HepG2 (cell line): ENCODE results near the gene MYO6. TPM values are rescaled to one million over a fixed set of nuclear protein-coding genes. Genes with fewer than 3 reads are reported as not detected.

Experiments
- ATAC-seq: fragments of 200-7000 bp; cut with Tn5 transposase; 3 replicates; pipeline ENCODE4 v1.9.1; 2020; ENCODE audit warnings: mild to moderate bottlenecking, moderate library complexity
- BruUV-seq: library from RNA; stranded (reverse); fragments of 400-500 nt; replicated peaks from 2 replicates; lab custom pipeline; 2021; lab: Mats Ljungman, UMichigan
- CTCF ChIA-PET: fragments of 300-600 bp; formaldehyde crosslinking; extraction: SDS; loops from one replicate; lab custom pipeline; 2021; ENCODE audit warnings: low total read pairs, inconsistent platforms, low intra/inter-chr PET ratio; lab: Yijun Ruan, JAX
- POLR2A ChIA-PET: fragments of 350-600 bp; sonication (Branson Sonifier 250); formaldehyde crosslinking; loops from one replicate; lab custom pipeline; 2020; ENCODE audit warnings: antibody characterized with exemption, inconsistent platforms; lab: Yijun Ruan, JAX
- DNase-seq: peaks from one replicate; pipeline ENCODE4 v3.0.0-alpha.2; 2015; ENCODE audit warnings: low spot score
- FAIRE-seq: peaks from 3 replicates; lab custom pipeline; 2011; peaks lifted over from hg19 to GRCh38; lab: Jason Lieb, UNC
- H2AFZ ChIP-seq: one replicate; pipeline ENCODE4 v1.6.1; 2011; ENCODE audit warnings: low read length, inconsistent platforms
- H3K27ac ChIP-seq: fragments of 300-600 bp; 3 replicates; pipeline ENCODE4 v1.8.0; 2011; ENCODE audit warnings: mixed run types, mild to moderate bottlenecking, mixed read lengths, low read length, inconsistent platforms; ENCODE audit not compliant: insufficient read depth; ENCODE audit errors: extremely low read length
- H3K27me3 ChIP-seq, 2 experiments: fragments of 200-600 bp in 1 of 2; 2 replicates in 1 of 2; 3 replicates in 1 of 2; pipeline versions ENCODE4 v1.6.0 to v1.8.0; 2011; ENCODE audit warnings: low read length in 2 of 2, mild to moderate bottlenecking in 2 of 2, moderate library complexity in 2 of 2, inconsistent platforms in 1 of 2; ENCODE audit not compliant: insufficient read depth in 2 of 2, control insufficient read depth in 1 of 2
- H3K36me3 ChIP-seq, 2 experiments: fragments of 200-600 bp in 1 of 2; replicated peaks in 1 of 2; 2 replicates in 1 of 2; 3 replicates in 1 of 2; pipeline versions ENCODE4 v1.5.1 to v1.8.0; 2011; ENCODE audit warnings: low read length in 2 of 2, inconsistent platforms in 1 of 2; ENCODE audit not compliant: insufficient read depth in 2 of 2, control insufficient read depth in 1 of 2
- H3K4me1 ChIP-seq: 2 replicates; pipeline ENCODE4 v1.5.1; 2012; ENCODE audit warnings: low read length, inconsistent platforms; ENCODE audit not compliant: insufficient read depth
- H3K4me2 ChIP-seq: 2 replicates; pipeline ENCODE4 v1.6.0; 2011; ENCODE audit warnings: low read depth, low read length, inconsistent platforms
- H3K4me3 ChIP-seq, 3 experiments: fragments of 200-600 bp in 1 of 3; sonication (generic), shearing (Covaris generic) in 1 of 3; replicated peaks in 1 of 3; 2 replicates each; pipeline ENCODE4 v1.5.1; 2011 to 2016; ENCODE audit warnings: low read length in 3 of 3, inconsistent platforms in 2 of 3, low read depth in 2 of 3, mild to moderate bottlenecking in 2 of 3, control low read depth in 1 of 3, mixed read lengths in 1 of 3; ENCODE audit not compliant: insufficient read depth in 1 of 3
- H3K79me2 ChIP-seq: one replicate; pipeline ENCODE4 v1.6.1; 2011; ENCODE audit warnings: low read length, inconsistent platforms; ENCODE audit not compliant: insufficient read depth
- H3K9ac ChIP-seq: 2 replicates; pipeline ENCODE4 v1.6.0; 2011; ENCODE audit warnings: mild to moderate bottlenecking, low read depth, low read length, inconsistent platforms; ENCODE audit not compliant: insufficient read depth
- H3K9me3 ChIP-seq: 2 replicates; pipeline ENCODE4 v1.5.1; 2012; ENCODE audit warnings: mild to moderate bottlenecking, low read length
- H4K20me1 ChIP-seq: 2 replicates; pipeline ENCODE4 v1.6.0; 2011; ENCODE audit warnings: inconsistent platforms, mild to moderate bottlenecking, low read length, moderate library complexity; ENCODE audit not compliant: insufficient read depth
- ATF7 ChIP-seq, 2 experiments: fragments of 450-650 bp in 1 of 2; sonication (generic) in 1 of 2; formaldehyde crosslinking in 1 of 2; IDR thresholded peaks; 2 replicates each; pipeline versions ENCODE4 v1.4.0 to v1.6.1; 2016 to 2020; ENCODE audit warnings: antibody characterized with exemption in 1 of 2, mild to moderate bottlenecking in 1 of 2, missing genetic modification reagents in 1 of 2
- HNF1A ChIP-seq, 2 experiments: sonication (generic) in 1 of 2; formaldehyde crosslinking in 1 of 2; IDR thresholded peaks; 2 replicates each; pipeline versions ENCODE4 v1.4.0 to v1.6.1; 2016 to 2020; ENCODE audit warnings: borderline replicate concordance in 1 of 2, low read depth in 1 of 2, mild to moderate bottlenecking in 1 of 2, missing genetic modification reagents in 1 of 2
- KDM2A ChIP-seq: sonication (generic); formaldehyde crosslinking; IDR thresholded peaks from 2 replicates; pipeline ENCODE4 v1.4.0; 2020; ENCODE audit warnings: low read depth, missing genetic modification reagents, borderline replicate concordance
- NCOA2 ChIP-seq: sonication (generic); formaldehyde crosslinking; IDR thresholded peaks from 2 replicates; pipeline ENCODE4 v1.8.0; 2022; ENCODE audit warnings: inconsistent platforms
- NCOR1 ChIP-seq: fragments of 200-600 bp; sonication (generic); IDR thresholded peaks from 2 replicates; pipeline ENCODE4 v1.7.0; 2017; ENCODE audit warnings: antibody characterized with exemption, low read length, borderline replicate concordance
- RBM22 ChIP-seq: fragments of 200-400 bp; formaldehyde crosslinking; optimal IDR thresholded peaks from 2 replicates; pipeline ENCODE3; 2017; ENCODE audit warnings: mild to moderate bottlenecking, low read length, moderate library complexity
- RFXANK ChIP-seq: IDR thresholded peaks from 2 replicates; pipeline ENCODE4 v1.6.1; 2016
- RXRA ChIP-seq: sonication (generic); formaldehyde crosslinking; IDR thresholded peaks from 2 replicates; pipeline ENCODE4 v1.5.1; 2020; ENCODE audit warnings: missing genetic modification reagents
- SALL2 ChIP-seq: sonication (generic); formaldehyde crosslinking; IDR thresholded peaks from 2 replicates; pipeline ENCODE4 v1.8.1; 2023; ENCODE audit warnings: mild to moderate bottlenecking, missing genetic modification reagents, inconsistent platforms
- SNAPC2 ChIP-seq: sonication (generic); formaldehyde crosslinking; IDR thresholded peaks from 2 replicates; pipeline ENCODE4 v1.8.1; 2022; ENCODE audit warnings: mild to moderate bottlenecking, missing genetic modification reagents
- SOX6 ChIP-seq, 2 experiments: fragments of 450-650 bp in 1 of 2; sonication (generic) in 1 of 2; formaldehyde crosslinking in 1 of 2; IDR thresholded peaks; 2 replicates each; pipeline versions ENCODE4 v1.4.0 to v1.6.1; 2017 to 2020; ENCODE audit warnings: antibody characterized with exemption in 1 of 2, mild to moderate bottlenecking in 1 of 2, missing genetic modification reagents in 1 of 2
- TFDP2 ChIP-seq: sonication (generic); formaldehyde crosslinking; IDR thresholded peaks from 2 replicates; pipeline ENCODE4 v1.4.0; 2020; ENCODE audit warnings: missing genetic modification reagents
- TOPORS ChIP-seq: sonication (generic); formaldehyde crosslinking; IDR thresholded peaks from 2 replicates; pipeline ENCODE4 v1.8.0; 2023; ENCODE audit warnings: mild to moderate bottlenecking, missing genetic modification reagents
- ZFY ChIP-seq: sonication (generic); formaldehyde crosslinking; IDR thresholded peaks from 2 replicates; pipeline ENCODE4 v1.4.0; 2020; ENCODE audit warnings: missing genetic modification reagents
- ZNF10 ChIP-seq: sonication (generic); formaldehyde crosslinking; IDR thresholded peaks from 2 replicates; pipeline ENCODE4 v1.4.0; 2020; ENCODE audit warnings: mild to moderate bottlenecking, low read depth, missing genetic modification reagents, borderline replicate concordance
- ZNF260 ChIP-seq: sonication (generic); formaldehyde crosslinking; IDR thresholded peaks from 2 replicates; pipeline ENCODE4 v1.4.0; 2020; ENCODE audit warnings: missing genetic modification reagents, low read depth, mild to moderate bottlenecking, borderline replicate concordance
- WGBS: methylation state at CpG from one replicate; pipeline ENCODE4 v1.1.6; 2017; ENCODE audit warnings: low lambda C conversion rate; 5-methylcytosine and 5-hydroxymethylcytosine counted together
- in situ Hi-C: cut with HindIII; loops from 2 replicates; pipeline ENCODE4 v1.10.0; 2017; ENCODE audit warnings: low pct_unique_long_range_greater_than_20kb; ENCODE audit not compliant: extremely low pct_ligation_motif_present
- intact Hi-C: fragments of 100-400 bp; cut with micrococcal nuclease; formaldehyde crosslinking; loops from one replicate; pipeline ENCODE4 v1.10.0; 2022; ENCODE audit not compliant: unreplicated experiment
- polyA plus RNA-seq, 8 experiments: library from polyadenylated mRNA; depleted of rRNA in 3 of 8; stranded (reverse) in 7 of 8; unstranded in 1 of 8; fragments of >200 nt; fragmentation: Illumina TruSeq in 4 of 8; extraction: Trizol in 4 of 8; gene quantifications; 2 replicates each; pipeline versions ENCODE4 v1.2.1 to v1.2.3, GENCODE V29; 2011 to 2016; ENCODE audit warnings: low read depth in 4 of 8, missing spikeins in 1 of 8, mixed read lengths in 1 of 8; ENCODE audit not compliant: insufficient read depth in 1 of 8
- total RNA-seq, 5 experiments: library from RNA; depleted of rRNA; stranded (reverse); fragments of >200 nt; fragmentation: Illumina TruSeq; extraction: Trizol; gene quantifications; 2 replicates each; pipeline ENCODE4 v1.2.3, GENCODE V29; 2016; ENCODE audit warnings: low read depth in 1 of 5
- TF ChIP-seq, protein P1 (sequence below): sonication (generic); formaldehyde crosslinking; IDR thresholded peaks from 2 replicates; pipeline ENCODE4 v1.8.0; 2022; ENCODE audit warnings: mild to moderate bottlenecking, missing genetic modification reagents; ENCODE audit not compliant: insufficient replicate concordance

Gene MYO6
- total and polyA plus RNA-seq, 2 of the 13 experiments (the other 11 are each of a cell fraction or from before 2014, with no cell fraction given) = 5.4 to 7.5 TPM

DNA sequence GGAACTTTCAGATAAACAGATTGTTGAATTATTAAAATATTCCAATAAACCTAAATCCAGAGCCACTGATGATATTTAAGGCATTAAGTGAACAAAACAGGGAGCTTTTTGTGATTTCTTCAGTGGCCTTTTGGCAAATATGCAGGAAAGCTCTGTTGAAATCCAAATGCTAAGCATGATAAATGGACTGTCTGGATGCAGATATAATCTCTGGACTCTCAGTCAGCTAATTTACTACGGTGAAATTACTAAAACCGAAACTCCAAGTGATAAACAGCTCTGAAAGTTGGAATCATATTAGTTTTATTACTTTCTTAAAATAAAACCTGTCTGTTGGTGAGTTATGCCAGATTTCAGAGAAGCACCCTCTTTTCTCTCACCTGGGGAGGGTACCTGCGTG, 203.1 kb downstream of the MYO6 start (continued):
- no peak for TF ChIP-seq ZFY (CRISPR knock-in tag)
- TF ChIP-seq TOPORS (CRISPR knock-in tag) = no peak
- TF ChIP-seq HNF1A (IDR thresholded peaks at IDR 0.05; ENCODE audit: low read depth) = no peak
- no peak for TF ChIP-seq HNF1A (CRISPR knock-in tag; IDR thresholded peaks at IDR 0.05; ENCODE audit: borderline replicate concordance)
- no peak for TF ChIP-seq KDM2A (CRISPR knock-in tag)
- TF ChIP-seq RBM22 = no peak
- TF ChIP-seq ATF7 (IDR thresholded peaks at IDR 0.05) = no peak
- TF ChIP-seq ATF7 (CRISPR knock-in tag; IDR thresholded peaks at IDR 0.05) = no peak

GRCh38 chr6:75963569-75963968, 214.5 kb downstream of the MYO6 start:
- H3K4me2 ChIP-seq = no peak overlapping the region
- whole genome bisulfite sequencing = 0% methylated on average over 1 of the region's 1 CpG
- no TSS peak for BruUV-seq
- H3K9ac ChIP-seq = no peak overlapping the region
- ChIA-PET CTCF (no interaction called here), POLR2A (no interaction called here)
- H3K9me3 ChIP-seq = no peaks in the 10 kb centered on the region
- in situ Hi-C loops = no loop called here
- H3K27ac ChIP-seq = no peak overlapping the region
- no peak overlapping the region for H3K4me3 ChIP-seq
- FAIRE-seq (no peak), ATAC-seq (no peak), DNase-seq (no peak)
- no peaks in the 10 kb centered on the region for H3K36me3 ChIP-seq
- no peaks in the 10 kb centered on the region for H3K79me2 ChIP-seq
- intact Hi-C loops = no loop called here
- no peaks in the 10 kb centered on the region for H3K27me3 ChIP-seq
- no peaks in the 10 kb centered on the region for H4K20me1 ChIP-seq
- no peak overlapping the region for H2AFZ ChIP-seq
- H3K4me1 ChIP-seq = no peaks in the 10 kb centered on the region
- TF ChIP-seq NCOR1 (no peak), RFXANK (CRISPR knock-in tag) (no peak), TFDP2 (no peak), ZNF260 (CRISPR knock-in tag) (no peak), SOX6 (IDR thresholded peaks at IDR 0.05) (no peak), SOX6 (CRISPR knock-in tag; IDR thresholded peaks at IDR 0.05) (no peak), SNAPC2 (CRISPR knock-in tag) (no peak), NCOA2 (CRISPR knock-in tag) (no peak), RXRA (no peak), ZNF10 (CRISPR knock-in tag) (no peak), SALL2 (no peak)
- TF ChIP-seq, protein P1, sequence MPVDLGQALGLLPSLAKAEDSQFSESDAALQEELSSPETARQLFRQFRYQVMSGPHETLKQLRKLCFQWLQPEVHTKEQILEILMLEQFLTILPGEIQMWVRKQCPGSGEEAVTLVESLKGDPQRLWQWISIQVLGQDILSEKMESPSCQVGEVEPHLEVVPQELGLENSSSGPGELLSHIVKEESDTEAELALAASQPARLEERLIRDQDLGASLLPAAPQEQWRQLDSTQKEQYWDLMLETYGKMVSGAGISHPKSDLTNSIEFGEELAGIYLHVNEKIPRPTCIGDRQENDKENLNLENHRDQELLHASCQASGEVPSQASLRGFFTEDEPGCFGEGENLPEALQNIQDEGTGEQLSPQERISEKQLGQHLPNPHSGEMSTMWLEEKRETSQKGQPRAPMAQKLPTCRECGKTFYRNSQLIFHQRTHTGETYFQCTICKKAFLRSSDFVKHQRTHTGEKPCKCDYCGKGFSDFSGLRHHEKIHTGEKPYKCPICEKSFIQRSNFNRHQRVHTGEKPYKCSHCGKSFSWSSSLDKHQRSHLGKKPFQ (CRISPR knock-in tag) = no peak
